HG03097 (cell line): ENCODE data around the gene THUMPD1.
"Not testable (repeated sequence)": the region's sequence is repeated elsewhere in the genome, so short reads cannot be mapped to it uniquely, and the experiment has no call there.

ENCODE experiments used
- ATAC-seq: cut with Tn5 transposase; IDR thresholded peaks from one replicate; pipeline ENCODE4 v1.9.1; 2021; ENCODE audit not compliant: unreplicated experiment, low FRiP score

Gene THUMPD1

GRCh38 chr16:20696618-20697017 is 45.0 kb downstream of the THUMPD1 start:
- ATAC-seq, result no peak

GRCh38 chr16:20695024-20695423 is 46.6 kb downstream of the THUMPD1 start:
- ATAC-seq, result no peak

- ATAC-seq, result not testable (repeated sequence)
These were observed 47.5 kb downstream of the THUMPD1 start for GRCh38 chr16:20694096-20694495.

- no peak for ATAC-seq
These were observed 52.0 kb downstream of the THUMPD1 start for GRCh38 chr16:20689668-20690067.

GRCh38 chr16:20683812-20684211 is 57.8 kb downstream of the THUMPD1 start:
- no peak for ATAC-seq
